GM19240 (cell line): ENCODE data around the gene PCDHB11.
"Not testable (repeated sequence)": the region's sequence is repeated elsewhere in the genome, so short reads cannot be mapped to it uniquely, and the experiment has no call there.

Experiments
- DNase-seq: peaks from one replicate; pipeline ENCODE4 v3.0.0; 2011; ENCODE audit warnings: low spot score; ENCODE audit not compliant: insufficient read length

PCDHB11 gene

DNA sequence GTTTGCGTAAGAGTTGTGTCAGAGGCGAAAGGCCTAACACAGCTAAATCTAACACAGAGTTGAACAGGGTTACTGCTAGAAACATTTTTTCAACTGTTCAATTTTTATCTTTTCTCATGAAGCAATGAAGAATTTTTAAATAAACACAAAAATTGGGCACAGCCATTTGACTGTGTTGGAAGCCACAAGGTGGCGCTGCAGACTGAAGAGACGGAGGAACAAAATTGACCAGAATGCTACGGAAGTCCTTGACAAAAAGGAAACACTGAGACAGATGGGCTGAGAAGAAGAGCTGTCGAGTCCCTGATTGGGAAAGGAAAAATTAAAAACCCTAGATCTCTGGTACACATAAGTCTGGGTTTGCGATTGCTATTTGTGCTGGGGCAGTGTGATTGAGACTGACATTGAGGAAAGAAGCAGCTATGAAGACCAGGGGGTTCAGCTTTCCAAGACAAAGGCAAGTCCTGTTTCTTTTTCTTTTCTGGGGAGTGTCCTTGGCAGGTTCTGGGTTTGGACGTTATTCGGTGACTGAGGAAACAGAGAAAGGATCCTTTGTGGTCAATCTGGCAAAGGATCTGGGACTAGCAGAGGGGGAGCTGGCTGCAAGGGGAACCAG, 12.4 kb upstream of the PCDHB11 start, which contains the start of gene PCDHB9:
PCDHB9 (plus strand) TSS at position 265 of the 616 bp plus-strand sequence; CDS start at position 423, 158 bp downstream.
- DNase-seq, result no peak

DNA sequence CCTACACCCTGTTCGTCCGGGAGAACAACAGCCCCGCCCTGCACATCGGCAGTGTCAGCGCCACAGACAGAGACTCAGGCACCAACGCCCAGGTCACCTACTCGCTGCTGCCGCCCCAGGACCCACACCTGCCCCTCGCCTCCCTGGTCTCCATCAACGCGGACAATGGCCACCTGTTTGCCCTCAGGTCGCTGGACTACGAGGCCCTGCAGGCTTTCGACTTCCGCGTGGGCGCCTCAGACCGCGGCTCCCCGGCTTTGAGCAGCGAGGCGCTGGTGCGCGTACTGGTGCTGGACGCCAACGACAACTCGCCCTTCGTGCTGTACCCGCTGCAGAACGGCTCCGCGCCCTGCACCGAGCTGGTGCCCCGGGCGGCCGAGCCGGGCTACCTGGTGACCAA, 10.7 kb upstream of the PCDHB11 start:
- DNase-seq, result not testable (repeated sequence)

DNA sequence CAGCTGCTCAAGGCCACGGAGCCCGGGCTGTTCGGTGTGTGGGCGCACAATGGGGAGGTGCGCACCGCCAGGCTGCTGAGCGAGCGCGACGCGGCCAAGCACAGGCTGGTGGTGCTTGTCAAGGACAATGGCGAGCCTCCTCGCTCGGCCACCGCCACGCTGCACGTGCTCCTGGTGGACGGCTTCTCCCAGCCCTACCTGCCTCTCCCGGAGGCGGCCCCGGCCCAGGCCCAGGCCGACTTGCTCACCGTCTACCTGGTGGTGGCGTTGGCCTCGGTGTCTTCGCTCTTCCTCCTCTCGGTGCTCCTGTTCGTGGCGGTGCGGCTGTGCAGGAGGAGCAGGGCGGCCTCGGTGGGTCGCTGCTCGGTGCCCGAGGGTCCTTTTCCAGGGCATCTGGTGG, 10.3 kb upstream of the PCDHB11 start:
- DNase-seq, result not testable (repeated sequence)

DNA sequence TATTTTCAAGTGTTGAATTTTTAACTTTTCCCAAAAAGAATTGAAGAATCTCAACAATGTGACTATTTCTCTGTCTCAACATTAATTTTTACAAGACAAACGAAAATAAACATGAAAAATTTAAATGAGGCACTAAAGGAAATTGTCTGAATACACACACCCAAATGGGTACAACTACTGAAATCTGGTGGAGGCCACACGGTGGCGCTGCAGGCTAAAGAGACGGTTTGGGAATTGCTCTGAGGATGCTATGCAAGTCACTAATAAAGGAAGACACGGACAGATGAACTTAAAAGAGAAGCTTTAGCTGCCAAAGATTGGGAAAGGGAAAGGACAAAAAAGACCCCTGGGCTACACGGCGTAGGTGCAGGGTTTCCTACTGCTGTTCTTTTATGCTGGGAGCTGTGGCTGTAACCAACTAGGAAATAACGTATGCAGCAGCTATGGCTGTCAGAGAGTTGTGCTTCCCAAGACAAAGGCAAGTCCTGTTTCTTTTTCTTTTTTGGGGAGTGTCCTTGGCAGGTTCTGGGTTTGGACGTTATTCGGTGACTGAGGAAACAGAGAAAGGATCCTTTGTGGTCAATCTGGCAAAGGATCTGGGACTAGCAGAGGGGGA, 7.2 kb upstream of the PCDHB11 start, which contains the start of gene PCDHB10:
PCDHB10 (plus strand) TSS at position 244 of the 616 bp plus-strand sequence; CDS start at position 444, 200 bp downstream.
- no peak for DNase-seq

DNA sequence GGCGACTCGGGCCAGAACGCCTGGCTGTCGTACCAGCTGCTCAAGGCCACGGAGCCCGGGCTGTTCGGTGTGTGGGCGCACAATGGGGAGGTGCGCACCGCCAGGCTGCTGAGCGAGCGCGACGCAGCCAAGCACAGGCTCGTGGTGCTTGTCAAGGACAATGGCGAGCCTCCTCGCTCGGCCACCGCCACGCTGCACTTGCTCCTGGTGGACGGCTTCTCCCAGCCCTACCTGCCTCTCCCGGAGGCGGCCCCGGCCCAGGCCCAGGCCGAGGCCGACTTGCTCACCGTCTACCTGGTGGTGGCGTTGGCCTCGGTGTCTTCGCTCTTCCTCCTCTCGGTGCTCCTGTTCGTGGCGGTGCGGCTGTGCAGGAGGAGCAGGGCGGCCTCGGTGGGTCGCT, 5.1 kb upstream of the PCDHB11 start:
- DNase-seq, result not testable (repeated sequence)

DNA sequence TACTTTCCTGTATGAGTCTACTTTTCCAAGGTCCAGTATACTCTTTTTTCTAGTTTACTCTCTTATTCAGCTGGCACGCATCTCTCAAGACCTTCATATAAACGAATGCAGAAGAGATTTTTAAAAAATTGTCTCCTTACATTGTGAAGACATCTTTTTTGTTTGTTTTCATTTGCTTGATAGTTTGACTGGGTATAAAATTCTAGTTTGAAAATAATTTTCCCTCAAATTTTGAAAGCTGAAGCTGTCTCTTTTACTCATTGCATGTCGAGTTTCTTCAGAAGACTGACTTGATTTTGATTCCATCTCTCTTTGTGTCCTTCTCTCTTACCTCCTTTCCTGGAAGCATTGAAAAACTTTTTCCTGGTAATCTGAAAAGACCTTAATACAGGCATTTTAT, 3.1 kb upstream of the PCDHB11 start:
- no peak for DNase-seq

DNA sequence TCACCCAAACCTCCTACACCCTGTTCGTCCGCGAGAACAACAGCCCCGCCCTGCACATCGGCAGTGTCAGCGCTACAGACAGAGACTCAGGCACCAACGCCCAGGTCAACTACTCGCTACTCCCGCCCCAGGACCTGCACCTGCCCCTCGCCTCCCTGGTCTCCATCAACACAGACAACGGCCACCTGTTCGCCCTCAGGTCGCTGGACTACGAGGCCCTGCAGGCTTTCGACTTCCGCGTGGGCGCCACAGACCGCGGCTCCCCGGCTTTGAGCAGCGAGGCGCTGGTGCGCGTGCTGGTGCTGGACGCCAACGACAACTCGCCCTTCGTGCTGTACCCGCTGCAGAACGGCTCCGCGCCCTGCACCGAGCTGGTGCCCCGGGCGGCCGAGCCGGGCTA, 1.7 kb downstream of the PCDHB11 start:
- DNase-seq, result not testable (repeated sequence)

DNA sequence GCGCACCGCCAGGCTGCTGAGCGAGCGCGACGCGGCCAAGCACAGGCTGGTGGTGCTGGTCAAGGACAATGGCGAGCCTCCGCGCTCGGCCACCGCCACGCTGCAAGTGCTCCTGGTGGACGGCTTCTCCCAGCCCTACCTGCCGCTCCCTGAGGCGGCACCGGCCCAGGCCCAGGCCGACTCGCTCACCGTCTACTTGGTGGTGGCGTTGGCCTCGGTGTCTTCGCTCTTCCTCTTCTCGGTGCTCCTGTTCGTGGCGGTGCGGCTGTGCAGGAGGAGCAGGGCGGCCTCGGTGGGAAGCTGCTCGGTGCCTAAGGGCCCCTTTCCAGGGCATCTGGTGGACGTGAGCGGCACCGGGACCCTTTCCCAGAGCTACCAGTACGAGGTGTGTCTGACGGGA, 2.2 kb downstream of the PCDHB11 start:
- not testable (repeated sequence) for DNase-seq

DNA sequence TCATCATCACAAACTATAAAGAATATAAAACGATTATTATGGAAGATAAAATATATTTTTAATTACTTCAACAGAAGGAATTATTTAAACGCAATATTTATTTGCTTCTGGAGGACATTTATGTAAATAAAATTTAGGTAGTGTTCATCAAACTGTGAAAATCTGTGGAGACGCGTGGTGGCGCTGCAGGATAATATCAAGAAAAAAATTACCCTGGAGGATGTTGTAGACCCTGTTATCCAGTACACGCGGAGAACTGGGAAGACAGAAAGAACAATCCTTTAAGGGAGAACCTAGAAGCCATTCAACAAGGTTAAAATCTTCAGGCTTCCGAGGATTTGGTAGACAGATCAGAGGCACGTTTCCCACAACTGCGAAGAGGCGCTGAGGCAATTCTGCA, 9.1 kb downstream of the PCDHB11 start, which contains the start of gene PCDHB12:
PCDHB12 (plus strand) TSS at position 242 of the 400 bp plus-strand sequence. CDS start 189 bp downstream, outside the sequence.
- no peak for DNase-seq

DNA sequence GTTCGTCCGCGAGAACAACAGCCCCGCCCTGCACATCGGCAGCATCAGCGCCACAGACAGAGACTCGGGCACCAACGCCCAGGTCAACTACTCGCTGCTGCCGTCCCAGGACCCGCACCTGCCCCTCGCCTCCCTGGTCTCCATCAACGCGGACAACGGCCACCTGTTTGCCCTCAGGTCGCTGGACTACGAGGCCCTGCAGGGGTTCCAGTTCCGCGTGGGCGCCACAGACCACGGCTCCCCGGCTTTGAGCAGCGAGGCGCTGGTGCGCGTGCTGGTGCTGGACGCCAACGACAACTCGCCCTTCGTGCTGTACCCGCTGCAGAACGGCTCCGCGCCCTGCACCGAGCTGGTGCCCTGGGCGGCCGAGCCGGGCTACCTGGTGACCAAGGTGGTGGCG, 10.9 kb downstream of the PCDHB11 start:
- DNase-seq, result not testable (repeated sequence)

DNA sequence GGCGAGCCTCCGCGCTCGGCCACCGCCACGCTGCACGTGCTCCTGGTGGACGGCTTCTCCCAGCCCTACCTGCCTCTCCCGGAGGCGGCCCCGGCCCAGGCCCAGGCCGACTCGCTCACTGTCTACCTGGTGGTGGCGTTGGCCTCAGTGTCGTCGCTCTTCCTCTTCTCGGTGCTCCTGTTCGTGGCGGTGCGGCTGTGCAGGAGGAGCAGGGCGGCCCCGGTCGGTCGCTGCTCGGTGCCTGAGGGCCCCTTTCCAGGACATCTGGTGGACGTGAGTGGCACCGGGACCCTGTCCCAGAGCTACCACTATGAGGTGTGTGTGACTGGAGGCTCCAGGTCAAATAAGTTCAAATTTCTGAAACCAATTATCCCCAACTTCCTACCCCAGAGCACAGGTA, 11.4 kb downstream of the PCDHB11 start:
- not testable (repeated sequence) for DNase-seq

DNA sequence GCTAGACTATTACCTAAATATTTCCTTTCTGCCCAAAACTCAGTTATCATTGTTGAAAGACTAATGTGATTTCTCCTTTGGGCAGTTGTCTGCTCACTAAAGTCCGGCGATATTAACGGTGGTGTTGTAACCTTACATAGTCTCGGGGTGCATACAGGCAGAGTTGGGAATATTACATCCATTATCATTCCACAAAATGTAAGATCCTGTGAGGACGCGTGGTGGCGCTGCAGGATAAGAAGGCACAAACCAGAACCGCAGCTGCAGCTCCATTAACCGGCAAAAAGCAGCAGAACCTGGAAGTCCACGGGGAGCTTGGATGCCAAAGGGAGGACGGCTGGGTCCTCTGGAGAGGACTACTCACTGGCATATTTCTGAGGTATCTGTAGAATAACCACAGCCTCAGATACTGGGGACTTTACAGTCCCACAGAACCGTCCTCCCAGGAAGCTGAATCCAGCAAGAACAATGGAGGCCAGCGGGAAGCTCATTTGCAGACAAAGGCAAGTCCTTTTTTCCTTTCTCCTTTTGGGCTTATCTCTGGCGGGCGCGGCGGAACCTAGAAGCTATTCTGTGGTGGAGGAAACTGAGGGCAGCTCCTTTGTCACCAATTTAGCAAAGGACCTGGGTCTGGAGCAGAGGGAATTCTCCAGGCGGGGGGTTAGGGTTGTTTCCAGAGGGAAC, 14.4 kb downstream of the PCDHB11 start, which contains the start of gene PCDHB13:
PCDHB13 (plus strand) TSS at position 264 of the 684 bp plus-strand sequence; CDS start at position 469, 205 bp downstream.
- DNase-seq, result not testable (repeated sequence)

DNA sequence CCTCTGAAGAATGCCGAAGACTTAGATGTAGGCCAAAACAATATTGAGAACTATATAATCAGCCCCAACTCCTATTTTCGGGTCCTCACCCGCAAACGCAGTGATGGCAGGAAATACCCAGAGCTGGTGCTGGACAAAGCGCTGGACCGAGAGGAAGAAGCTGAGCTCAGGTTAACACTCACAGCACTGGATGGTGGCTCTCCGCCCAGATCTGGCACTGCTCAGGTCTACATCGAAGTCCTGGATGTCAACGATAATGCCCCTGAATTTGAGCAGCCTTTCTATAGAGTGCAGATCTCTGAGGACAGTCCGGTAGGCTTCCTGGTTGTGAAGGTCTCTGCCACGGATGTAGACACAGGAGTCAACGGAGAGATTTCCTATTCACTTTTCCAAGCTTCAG, 15.2 kb downstream of the PCDHB11 start:
- DNase-seq, result not testable (repeated sequence)

DNA sequence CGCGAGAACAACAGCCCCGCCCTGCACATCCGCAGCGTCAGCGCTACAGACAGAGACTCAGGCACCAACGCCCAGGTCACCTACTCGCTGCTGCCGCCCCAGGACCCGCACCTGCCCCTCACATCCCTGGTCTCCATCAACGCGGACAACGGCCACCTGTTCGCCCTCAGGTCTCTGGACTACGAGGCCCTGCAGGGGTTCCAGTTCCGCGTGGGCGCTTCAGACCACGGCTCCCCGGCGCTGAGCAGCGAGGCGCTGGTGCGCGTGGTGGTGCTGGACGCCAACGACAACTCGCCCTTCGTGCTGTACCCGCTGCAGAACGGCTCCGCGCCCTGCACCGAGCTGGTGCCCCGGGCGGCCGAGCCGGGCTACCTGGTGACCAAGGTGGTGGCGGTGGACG, 16.1 kb downstream of the PCDHB11 start:
- not testable (repeated sequence) for DNase-seq

DNA sequence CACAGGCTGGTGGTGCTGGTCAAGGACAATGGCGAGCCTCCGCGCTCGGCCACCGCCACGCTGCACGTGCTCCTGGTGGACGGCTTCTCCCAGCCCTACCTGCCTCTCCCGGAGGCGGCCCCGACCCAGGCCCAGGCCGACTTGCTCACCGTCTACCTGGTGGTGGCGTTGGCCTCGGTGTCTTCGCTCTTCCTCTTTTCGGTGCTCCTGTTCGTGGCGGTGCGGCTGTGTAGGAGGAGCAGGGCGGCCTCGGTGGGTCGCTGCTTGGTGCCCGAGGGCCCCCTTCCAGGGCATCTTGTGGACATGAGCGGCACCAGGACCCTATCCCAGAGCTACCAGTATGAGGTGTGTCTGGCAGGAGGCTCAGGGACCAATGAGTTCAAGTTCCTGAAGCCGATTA, 16.6 kb downstream of the PCDHB11 start:
- DNase-seq, result not testable (repeated sequence)

DNA sequence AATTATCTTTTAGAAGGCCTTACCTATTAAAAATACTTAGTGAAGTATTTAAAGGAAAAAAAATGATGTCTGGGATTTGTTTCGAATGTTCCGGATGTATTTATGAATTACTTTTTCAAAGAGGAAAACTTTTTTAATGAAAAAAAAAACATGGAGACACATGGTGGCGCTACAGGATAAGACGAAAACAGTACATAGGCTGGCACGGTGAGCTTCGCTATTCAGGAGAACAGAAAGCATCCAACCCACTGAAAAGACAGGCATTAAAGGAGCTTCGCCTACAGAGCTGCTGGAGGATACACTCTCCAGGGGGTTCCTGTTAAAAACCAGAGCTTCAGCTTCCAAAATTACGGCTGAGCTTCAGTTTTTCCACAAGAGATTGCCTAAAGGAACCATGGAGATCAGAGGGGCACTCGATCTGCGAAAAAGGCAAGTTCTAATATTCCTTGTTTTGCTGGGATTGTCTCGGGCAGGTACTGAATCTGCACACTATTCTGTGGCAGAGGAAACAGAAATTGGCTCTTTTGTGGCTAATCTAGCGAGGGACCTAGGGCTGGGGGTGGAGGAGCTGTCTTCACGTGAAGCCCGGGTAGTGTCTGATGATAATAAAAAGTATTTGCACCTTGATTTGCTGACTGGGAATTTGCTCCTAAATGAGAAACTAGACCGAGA, 23.8 kb downstream of the PCDHB11 start, which contains the start of gene PCDHB14:
PCDHB14 (plus strand) TSS at position 232 of the 672 bp plus-strand sequence; CDS start at position 395, 163 bp downstream.
- no peak for DNase-seq

DNA sequence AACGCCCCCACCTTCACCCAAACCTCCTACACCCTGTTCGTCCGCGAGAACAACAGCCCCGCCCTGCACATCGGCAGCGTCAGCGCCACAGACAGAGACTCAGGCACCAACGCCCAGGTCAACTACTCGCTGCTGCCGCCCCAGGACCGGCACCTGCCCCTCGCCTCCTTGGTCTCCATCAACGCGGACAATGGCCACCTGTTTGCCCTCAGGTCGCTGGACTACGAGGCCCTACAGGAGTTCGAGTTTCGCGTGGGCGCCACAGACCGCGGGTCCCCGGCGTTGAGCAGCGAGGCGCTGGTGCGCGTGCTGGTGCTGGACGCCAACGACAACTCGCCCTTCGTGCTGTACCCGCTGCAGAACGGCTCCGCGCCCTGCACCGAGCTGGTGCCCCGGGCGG, 25.4 kb downstream of the PCDHB11 start:
- not testable (repeated sequence) for DNase-seq

DNA sequence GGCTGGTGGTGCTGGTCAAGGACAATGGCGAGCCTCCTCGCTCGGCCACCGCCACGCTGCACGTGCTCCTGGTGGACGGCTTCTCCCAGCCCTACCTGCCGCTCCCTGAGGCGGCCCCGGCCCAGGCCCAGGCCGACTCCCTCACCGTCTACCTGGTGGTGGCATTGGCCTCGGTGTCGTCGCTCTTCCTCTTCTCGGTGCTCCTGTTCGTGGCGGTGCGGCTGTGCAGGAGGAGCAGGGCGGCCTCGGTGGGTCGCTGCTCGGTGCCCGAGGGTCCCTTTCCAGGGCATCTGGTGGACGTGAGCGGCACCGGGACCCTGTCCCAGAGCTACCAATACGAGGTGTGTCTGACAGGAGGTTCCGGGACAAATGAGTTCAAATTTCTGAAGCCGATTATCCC, 26.0 kb downstream of the PCDHB11 start:
- not testable (repeated sequence) for DNase-seq

DNA sequence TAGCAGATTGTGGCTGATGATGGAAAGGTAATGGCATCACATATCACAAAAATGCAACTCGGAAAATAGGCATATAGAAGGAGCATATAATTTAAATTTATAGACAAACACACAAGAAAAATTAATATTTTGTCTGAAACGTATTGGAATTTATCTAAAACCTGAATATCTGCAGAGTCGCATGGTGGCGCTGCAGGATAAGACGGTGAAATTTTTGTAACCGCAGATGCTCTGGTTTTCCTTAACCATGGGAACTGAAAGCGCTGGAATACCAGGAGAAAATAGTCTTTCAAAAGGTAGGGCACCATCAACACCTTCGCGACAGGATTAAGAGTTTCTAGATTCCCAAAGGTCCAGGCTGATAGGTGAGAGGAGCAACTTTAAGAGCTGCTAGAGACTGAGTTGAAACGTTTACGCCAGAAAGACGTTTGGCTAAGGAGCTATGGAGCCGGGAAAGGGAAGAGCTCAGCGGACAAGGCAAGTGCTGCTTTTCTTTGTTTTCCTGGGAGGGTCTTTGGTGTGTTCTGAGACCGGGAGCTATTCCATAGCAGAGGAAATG, 34.8 kb downstream of the PCDHB11 start:
- DNase-seq, result no peak

DNA sequence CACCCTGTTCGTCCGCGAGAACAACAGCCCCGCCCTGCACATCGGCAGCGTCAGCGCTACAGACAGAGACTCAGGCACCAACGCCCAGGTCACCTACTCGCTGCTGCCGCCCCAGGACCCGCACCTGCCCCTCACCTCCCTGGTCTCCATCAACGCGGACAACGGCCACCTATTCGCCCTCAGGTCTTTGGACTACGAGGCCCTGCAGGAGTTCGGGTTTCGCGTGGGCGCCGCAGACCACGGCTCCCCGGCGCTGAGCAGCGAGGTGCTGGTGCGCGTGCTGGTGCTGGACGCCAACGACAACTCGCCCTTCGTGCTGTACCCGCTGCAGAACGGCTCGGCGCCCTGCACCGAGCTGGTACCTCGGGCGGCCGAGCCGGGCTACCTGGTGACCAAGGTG, 36.5 kb downstream of the PCDHB11 start:
- not testable (repeated sequence) for DNase-seq
